GM06990 (cell line): ENCODE measurements around the gene MED13L.

Experiments used
- DNase-seq: peaks from one replicate; pipeline ENCODE4 v3.0.0-alpha.2; 2011; ENCODE audit not compliant: insufficient read length; ENCODE audit errors: extremely low read depth
- H3K27me3 ChIP-seq: replicated peaks from 2 replicates; pipeline ENCODE4 v1.6.0; 2011; ENCODE audit warnings: low read length; ENCODE audit not compliant: control insufficient read depth, insufficient read depth
- H3K36me3 ChIP-seq: 2 replicates; pipeline ENCODE4 v1.5.1; 2011; ENCODE audit warnings: low read length; ENCODE audit not compliant: control insufficient read depth, insufficient read depth
- H3K4me3 ChIP-seq: replicated peaks from 2 replicates; pipeline ENCODE4 v1.5.1; 2011; ENCODE audit warnings: low read depth, mild to moderate bottlenecking, control low read depth, low read length
- TF ChIP-seq, protein P1 (sequence below): IDR thresholded peaks from 2 replicates; pipeline ENCODE4 v1.5.1; 2011; ENCODE audit warnings: low read length, control low read depth, mild to moderate bottlenecking, inconsistent platforms; ENCODE audit not compliant: insufficient read depth, poor library complexity, severe bottlenecking

The MED13L gene

DNA sequence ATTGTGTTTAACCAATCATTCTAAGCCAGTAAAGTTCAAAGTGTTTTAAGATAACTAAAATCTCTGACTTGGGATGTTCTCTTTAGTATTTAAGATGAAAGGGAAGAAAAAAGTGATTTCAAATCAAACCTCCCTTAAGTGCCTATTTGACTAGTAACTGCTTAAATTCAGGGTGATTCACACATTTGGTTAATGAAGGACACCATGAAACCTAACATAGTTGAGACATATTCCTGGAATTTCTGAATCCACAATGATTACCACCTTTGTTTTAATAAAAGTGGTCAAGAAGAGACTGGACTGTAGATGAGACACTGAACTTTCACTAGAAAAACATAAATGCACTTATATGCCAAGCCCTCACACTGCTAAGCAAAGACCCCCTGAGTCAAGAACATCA, 138.7 kb downstream of the MED13L start:
- no peaks in the 10 kb centered on the region for H3K27me3 ChIP-seq
- H3K4me3 ChIP-seq: no peak overlapping the region
- TF ChIP-seq, protein P1, sequence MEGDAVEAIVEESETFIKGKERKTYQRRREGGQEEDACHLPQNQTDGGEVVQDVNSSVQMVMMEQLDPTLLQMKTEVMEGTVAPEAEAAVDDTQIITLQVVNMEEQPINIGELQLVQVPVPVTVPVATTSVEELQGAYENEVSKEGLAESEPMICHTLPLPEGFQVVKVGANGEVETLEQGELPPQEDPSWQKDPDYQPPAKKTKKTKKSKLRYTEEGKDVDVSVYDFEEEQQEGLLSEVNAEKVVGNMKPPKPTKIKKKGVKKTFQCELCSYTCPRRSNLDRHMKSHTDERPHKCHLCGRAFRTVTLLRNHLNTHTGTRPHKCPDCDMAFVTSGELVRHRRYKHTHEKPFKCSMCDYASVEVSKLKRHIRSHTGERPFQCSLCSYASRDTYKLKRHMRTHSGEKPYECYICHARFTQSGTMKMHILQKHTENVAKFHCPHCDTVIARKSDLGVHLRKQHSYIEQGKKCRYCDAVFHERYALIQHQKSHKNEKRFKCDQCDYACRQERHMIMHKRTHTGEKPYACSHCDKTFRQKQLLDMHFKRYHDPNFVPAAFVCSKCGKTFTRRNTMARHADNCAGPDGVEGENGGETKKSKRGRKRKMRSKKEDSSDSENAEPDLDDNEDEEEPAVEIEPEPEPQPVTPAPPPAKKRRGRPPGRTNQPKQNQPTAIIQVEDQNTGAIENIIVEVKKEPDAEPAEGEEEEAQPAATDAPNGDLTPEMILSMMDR: no peak
- no peak for DNase-seq
- H3K36me3 ChIP-seq: no peaks in the 10 kb centered on the region

DNA sequence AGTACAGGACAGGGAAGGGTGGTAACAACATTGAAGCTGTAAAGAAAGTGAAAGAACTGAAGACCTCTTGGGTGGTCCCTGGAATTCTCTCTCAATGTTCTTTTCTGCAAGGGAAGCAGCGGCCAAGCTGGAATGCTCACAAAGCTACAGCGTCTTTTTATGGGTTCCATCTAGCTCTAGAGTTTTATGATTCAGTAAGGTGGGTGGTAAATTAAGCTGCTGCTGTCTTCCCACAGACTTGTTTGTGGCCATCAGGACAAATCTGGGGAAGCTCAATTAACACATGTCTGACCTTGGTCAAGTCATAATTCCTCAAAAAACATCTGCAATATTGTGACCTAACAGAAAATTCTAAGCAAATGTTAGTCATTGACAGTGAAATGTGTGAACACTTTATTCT, 139.1 kb downstream of the MED13L start:
- TF ChIP-seq, protein P1: no peak
- Histone ChIP-seq H3K4me3 (no peak overlapping the region), H3K36me3 (no peaks in the 10 kb centered on the region), H3K27me3 (no peaks in the 10 kb centered on the region)
- no peak for DNase-seq

DNA sequence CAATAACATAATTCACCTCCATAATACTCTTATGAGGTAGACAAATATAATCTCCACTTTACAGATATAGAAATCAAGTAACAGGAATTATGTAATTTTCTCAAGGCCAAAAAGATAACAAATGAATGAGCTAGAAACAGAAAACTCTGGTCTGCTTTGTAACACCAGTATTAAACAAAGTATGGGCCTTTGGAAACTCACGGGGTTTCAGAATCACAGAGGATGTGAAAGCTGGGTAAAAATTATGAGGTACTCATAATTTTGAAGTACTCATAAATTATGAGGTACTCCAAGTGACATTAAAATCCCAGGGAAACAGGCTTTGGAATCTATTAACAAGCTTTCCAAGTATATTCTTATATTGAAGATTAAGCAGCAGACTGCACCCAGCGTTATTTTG, 140.2 kb downstream of the MED13L start:
- TF ChIP-seq, protein P1: no peak
- no peaks in the 10 kb centered on the region for H3K36me3 ChIP-seq
- no peak overlapping the region for H3K4me3 ChIP-seq
- H3K27me3 ChIP-seq: no peaks in the 10 kb centered on the region
- DNase-seq: no peak

- no peaks in the 10 kb centered on the region for H3K27me3 ChIP-seq
- no peak overlapping the region for H3K4me3 ChIP-seq
- no peaks in the 10 kb centered on the region for H3K36me3 ChIP-seq
- TF ChIP-seq, protein P1: no peak
- no peak for DNase-seq
Measured at GRCh38 chr12:116136340-116136739, 141.2 kb downstream of the MED13L start.

GRCh38 chr12:116135209-116135930, 142.1 kb downstream of the MED13L start:
- Histone ChIP-seq H3K36me3 (no peaks in the 10 kb centered on the region), H3K27me3 (no peaks in the 10 kb centered on the region), H3K4me3 (no peak overlapping the region)
- TF ChIP-seq, protein P1: no peak
- no peak for DNase-seq
